ENCODE measurements around the gene MTMR2.

Gene MTMR2

DNA sequence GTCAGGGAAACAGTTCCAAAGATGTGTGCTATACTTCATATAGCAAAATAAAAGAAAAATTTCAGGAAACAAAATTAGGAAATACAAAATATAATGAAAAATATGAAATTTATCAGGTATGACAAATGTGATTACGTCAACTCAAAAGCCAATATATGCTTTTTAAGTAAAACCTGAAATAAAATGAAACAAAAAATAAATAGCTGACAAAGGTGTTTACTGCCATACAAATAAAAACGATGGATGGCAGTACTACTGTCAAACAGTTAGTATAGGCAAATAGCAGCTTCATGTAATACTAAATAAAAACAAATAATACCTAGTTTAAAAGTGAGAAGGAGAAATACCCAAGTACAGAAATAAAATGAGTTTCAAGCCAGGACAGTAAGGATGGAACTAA, 119.9 kb downstream of the MTMR2 start:
- DNase-seq (ENCODE audit: insufficient read length, low spot score) (no peak), FAIRE-seq (no peak)
- no peak for TF ChIP-seq CTCF (IDR thresholded peaks at IDR 0.05; ENCODE audit: insufficient read depth, missing control alignments)

- FAIRE-seq (no peak), DNase-seq (ENCODE audit: insufficient read length, low spot score) (no peak)
- no peak for TF ChIP-seq CTCF (IDR thresholded peaks at IDR 0.05; ENCODE audit: insufficient read depth, missing control alignments)
Measured at GRCh38 chr11:95802806-95803205, 121.1 kb downstream of the MTMR2 start.

GRCh38 chr11:95800438-95800837, 123.5 kb downstream of the MTMR2 start:
- DNase-seq (ENCODE audit: insufficient read length, low spot score) (no peak), FAIRE-seq (no peak)
- TF ChIP-seq CTCF (IDR thresholded peaks at IDR 0.05; ENCODE audit: insufficient read depth, missing control alignments): no peak

DNA sequence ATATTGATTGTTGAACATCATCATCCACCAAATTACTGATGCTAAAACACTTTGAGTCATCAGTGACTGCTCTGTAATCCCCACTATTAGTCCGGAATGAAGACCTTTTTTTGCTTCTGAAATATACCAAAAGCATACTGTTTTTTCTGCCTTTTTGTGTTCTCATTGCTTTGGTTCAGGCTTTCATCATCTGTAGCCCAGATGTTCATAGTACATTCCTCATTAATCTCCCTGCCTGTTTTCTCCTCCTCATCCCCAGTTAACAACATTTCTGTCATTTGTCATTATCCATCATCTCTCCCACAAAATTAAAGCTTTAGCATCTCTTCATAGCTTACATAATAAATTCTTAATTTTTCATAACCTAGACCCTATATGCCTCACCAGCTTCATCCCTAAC, 124.4 kb downstream of the MTMR2 start:
- TF ChIP-seq CTCF (IDR thresholded peaks at IDR 0.05; ENCODE audit: insufficient read depth, missing control alignments): no peak
- FAIRE-seq: no peak

DNA sequence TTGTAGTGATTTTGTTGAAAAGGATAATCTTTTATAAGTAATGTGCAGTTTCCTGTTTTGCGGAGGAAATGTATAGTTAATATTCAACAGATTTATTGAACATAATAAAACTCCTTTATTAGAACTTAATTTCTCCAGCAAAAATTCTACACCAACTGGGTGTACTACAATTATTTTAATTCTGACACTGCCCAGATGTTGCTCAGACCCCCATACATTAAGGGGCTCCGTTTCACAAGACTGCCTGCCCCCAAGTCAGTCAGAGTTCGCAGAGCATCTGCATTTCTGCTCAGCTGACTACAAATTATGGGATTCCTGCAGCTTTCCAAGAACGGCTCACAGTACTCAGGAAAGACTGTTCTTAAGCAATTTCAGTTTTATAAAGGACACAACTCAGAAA, 127.4 kb downstream of the MTMR2 start:
- no peak for TF ChIP-seq CTCF (IDR thresholded peaks at IDR 0.05; ENCODE audit: insufficient read depth, missing control alignments)

More for the DNA sequence above, 124.4 kb downstream of the MTMR2 start:
- DNase-seq (ENCODE audit: insufficient read length, low spot score): no peak

GRCh38 chr11:95795627-95796295, 128.1 kb downstream of the MTMR2 start:
- no peak for FAIRE-seq
- no peak for TF ChIP-seq CTCF (IDR thresholded peaks at IDR 0.05; ENCODE audit: insufficient read depth, missing control alignments)

More for the DNA sequence above, 127.4 kb downstream of the MTMR2 start:
- DNase-seq (ENCODE audit: insufficient read length, low spot score) (no peak), FAIRE-seq (no peak)

GRCh38 chr11:95794086-95794485, 129.8 kb downstream of the MTMR2 start:
- no peak for TF ChIP-seq CTCF (IDR thresholded peaks at IDR 0.05; ENCODE audit: insufficient read depth, missing control alignments)
- FAIRE-seq: no peak
- no peak for DNase-seq (ENCODE audit: insufficient read length, low spot score)

More at GRCh38 chr11:95795627-95796295, 128.1 kb downstream of the MTMR2 start:
- DNase-seq (ENCODE audit: insufficient read length, low spot score): no peak

Measured in D721Med (cell line).